MM.1S (cell line): ENCODE data around the gene ALPG.
"Not testable (repeated sequence)": the region's sequence is repeated elsewhere in the genome, so short reads cannot be mapped to it uniquely, and the experiment has no call there.

Source experiments
- DNase-seq: peaks from one replicate; pipeline ENCODE4 v3.0.0-alpha.2; 2015
- H2AFZ ChIP-seq: fragments of 300-600 bp; sonication (generic); 2 replicates; pipeline ENCODE4 v1.6.0; 2016; ENCODE audit warnings: antibody characterized with exemption, low read length
- H3F3A ChIP-seq: fragments of 300-600 bp; sonication (generic); 2 replicates; pipeline ENCODE4 v1.6.1; 2016; ENCODE audit warnings: mild to moderate bottlenecking, antibody characterized with exemption, low read length, moderate library complexity, mixed read lengths; ENCODE audit not compliant: insufficient read depth
- H3K27ac ChIP-seq: fragments of 300-600 bp; sonication (generic); 2 replicates; pipeline ENCODE4 v1.5.1; 2016; ENCODE audit warnings: mild to moderate bottlenecking, low read length
- H3K27me3 ChIP-seq: fragments of 300-600 bp; sonication (generic); replicated peaks from 2 replicates; pipeline ENCODE4 v1.6.0; 2016; ENCODE audit warnings: low read length; ENCODE audit not compliant: insufficient read depth
- H3K36me3 ChIP-seq: fragments of 300-600 bp; sonication (generic); replicated peaks from 2 replicates; pipeline ENCODE4 v1.6.1; 2016; ENCODE audit warnings: mild to moderate bottlenecking, low read length, mixed read lengths; ENCODE audit not compliant: insufficient read depth
- H3K4me1 ChIP-seq: fragments of 300-600 bp; sonication (generic); 2 replicates; pipeline ENCODE4 v1.6.1; 2016; ENCODE audit warnings: low read length, mixed read lengths
- H3K4me2 ChIP-seq: fragments of 300-600 bp; sonication (generic); 2 replicates; pipeline ENCODE4 v1.6.0; 2016; ENCODE audit warnings: low read depth, low read length
- H3K4me3 ChIP-seq: fragments of 300-600 bp; sonication (generic); 2 replicates; pipeline ENCODE4 v1.5.1; 2016; ENCODE audit warnings: low read length, mixed read lengths
- H3K79me2 ChIP-seq: fragments of 300-600 bp; sonication (generic); 2 replicates; pipeline ENCODE4 v1.6.1; 2016; ENCODE audit warnings: mixed run types, low read length, mixed read lengths
- H3K9ac ChIP-seq: fragments of 300-600 bp; sonication (generic); 2 replicates; pipeline ENCODE4 v1.6.1; 2016; ENCODE audit warnings: low read length, mixed read lengths
- H3K9me2 ChIP-seq: fragments of 300-600 bp; sonication (generic); replicated peaks from 2 replicates; pipeline ENCODE4 v1.6.1; 2016; ENCODE audit warnings: mild to moderate bottlenecking, low read length, mixed read lengths; ENCODE audit not compliant: insufficient read depth
- H3K9me3 ChIP-seq: fragments of 300-600 bp; sonication (generic); replicated peaks from 2 replicates; pipeline ENCODE4 v1.6.1; 2016; ENCODE audit warnings: mild to moderate bottlenecking, low read length, mixed read lengths; ENCODE audit not compliant: insufficient read depth
- H4K20me1 ChIP-seq: fragments of 300-600 bp; sonication (generic); 2 replicates; pipeline ENCODE4 v1.6.1; 2016; ENCODE audit warnings: mild to moderate bottlenecking, low read length, moderate library complexity, mixed read lengths; ENCODE audit not compliant: insufficient read depth
- CTCF ChIP-seq: fragments of 300-600 bp; sonication (generic); IDR thresholded peaks from 2 replicates; pipeline ENCODE4 v1.5.1; 2016; ENCODE audit warnings: antibody characterized with exemption, low read length, mixed read lengths
- EZH2 ChIP-seq: fragments of 300-600 bp; sonication (generic); optimal IDR thresholded peaks from 2 replicates; pipeline ENCODE3; 2017; ENCODE audit warnings: low read depth, mild to moderate bottlenecking, antibody characterized with exemption, low read length, mixed read lengths
- EZH2phosphoT487 ChIP-seq: fragments of 300-600 bp; sonication (generic); IDR thresholded peaks from 2 replicates; pipeline ENCODE4 v1.6.1; 2018; ENCODE audit warnings: antibody characterized with exemption, low read length

The ALPG gene

DNA sequence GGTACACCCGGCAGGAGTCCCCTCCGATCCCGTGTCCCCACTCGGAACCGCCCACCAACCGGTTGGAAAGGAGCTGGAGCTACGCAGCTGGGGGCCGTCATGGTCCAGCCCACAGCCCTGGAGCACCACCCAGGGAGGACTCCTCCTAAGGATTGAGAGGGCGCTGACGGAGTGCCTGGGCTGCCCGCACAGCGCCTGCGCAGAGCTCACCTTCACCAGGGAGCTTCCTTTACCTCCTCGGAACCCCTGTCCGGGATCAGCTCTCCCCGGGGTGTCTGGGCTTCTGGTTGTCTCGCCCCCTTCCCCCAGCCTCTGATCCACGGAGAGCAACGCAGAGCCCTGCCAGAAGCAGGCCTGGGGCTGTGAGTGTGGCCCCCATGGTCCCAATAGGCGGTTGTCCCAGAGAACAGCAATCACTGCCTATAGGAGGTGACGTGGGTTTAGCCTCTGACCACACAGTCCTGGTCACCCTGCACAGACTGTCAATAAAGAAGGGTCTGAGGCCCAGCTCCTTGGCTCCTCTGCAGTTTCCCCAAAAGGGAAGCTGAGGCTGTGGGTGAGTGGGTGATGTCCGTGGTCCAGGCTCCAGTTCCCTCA, 14.6 kb downstream of the ALPG start:
- H3K27me3 ChIP-seq: peaks cover 4% of the 10 kb centered on the region; the same call in 1 of the 2 replicates
- H4K20me1 ChIP-seq: no peaks in the 10 kb centered on the region
- no peaks in the 10 kb centered on the region for H3K79me2 ChIP-seq
- no peak overlapping the region for H2AFZ ChIP-seq
- H3K27ac ChIP-seq: no peak overlapping the region
- no peak overlapping the region for H3K4me3 ChIP-seq
- H3K4me2 ChIP-seq: no peak overlapping the region
- no peaks in the 10 kb centered on the region for H3K36me3 ChIP-seq
- no peak for TF ChIP-seq EZH2phosphoT487
- TF ChIP-seq CTCF: no peak
- no peak for TF ChIP-seq EZH2
- H3F3A ChIP-seq: no peaks in the 10 kb centered on the region
- no peaks in the 10 kb centered on the region for H3K4me1 ChIP-seq
- no peak for DNase-seq
- H3K9me2 ChIP-seq: no peaks in the 10 kb centered on the region
- H3K9me3 ChIP-seq: no peaks in the 10 kb centered on the region
- no peak overlapping the region for H3K9ac ChIP-seq

DNA sequence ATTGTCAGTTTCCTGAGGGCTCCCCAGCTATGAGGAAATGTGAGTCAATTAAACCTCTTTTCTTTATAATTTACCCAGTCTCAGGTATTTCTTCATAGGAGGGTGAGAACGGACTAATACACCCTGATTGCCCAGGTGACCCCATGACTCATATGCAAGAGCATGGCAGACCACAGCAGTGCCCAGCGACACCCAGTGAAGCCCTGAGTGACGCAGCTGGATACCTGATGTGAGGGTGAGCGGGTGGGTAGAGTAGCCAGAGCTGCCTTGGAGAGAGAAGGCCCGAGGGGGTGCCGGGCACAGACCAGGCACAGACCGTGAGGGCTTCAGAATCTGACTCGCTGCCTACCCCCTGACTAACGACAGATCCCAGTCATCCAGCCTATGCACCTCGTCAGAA, 15.4 kb downstream of the ALPG start:
- H3K27me3 ChIP-seq: peaks cover 4% of the 10 kb centered on the region; the same call in 1 of the 2 replicates

GRCh38 chr2:232422996-232423395, 16.4 kb downstream of the ALPG start:
- H3K27me3 ChIP-seq, H2AFZ ChIP-seq: not testable (repeated sequence)

More for the DNA sequence above, 15.4 kb downstream of the ALPG start:
- Histone ChIP-seq H3K27ac (no peak overlapping the region), H3K4me3 (no peak overlapping the region), H3F3A (no peaks in the 10 kb centered on the region), H3K4me1 (no peaks in the 10 kb centered on the region), H3K4me2 (no peak overlapping the region), H3K79me2 (no peaks in the 10 kb centered on the region), H3K9me3 (no peaks in the 10 kb centered on the region), H3K36me3 (no peaks in the 10 kb centered on the region), H3K9me2 (no peaks in the 10 kb centered on the region), H2AFZ (no peak overlapping the region), H4K20me1 (no peaks in the 10 kb centered on the region), H3K9ac (no peak overlapping the region)
- TF ChIP-seq EZH2 (no peak), EZH2phosphoT487 (no peak), CTCF (no peak)
- no peak for DNase-seq

DNA sequence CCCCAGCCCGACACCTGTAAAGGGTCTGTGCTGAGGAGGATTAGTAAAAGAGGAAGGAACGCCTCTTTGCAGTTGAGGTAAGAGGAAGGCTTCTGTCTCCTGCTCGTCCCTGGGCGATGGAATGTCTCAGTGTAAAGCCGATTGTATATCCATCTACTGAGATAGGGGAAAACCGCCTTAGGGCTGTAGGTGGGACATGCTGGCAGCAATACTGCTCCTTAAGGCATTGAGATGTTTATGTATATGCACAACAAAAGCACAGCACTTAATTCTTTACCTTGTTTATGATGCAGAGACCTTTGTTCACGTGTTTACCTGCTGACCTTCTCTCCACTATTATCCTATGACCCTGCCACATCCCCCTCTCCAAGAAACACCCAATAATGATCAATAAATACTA, 16.8 kb downstream of the ALPG start:
- H3K9me3 ChIP-seq, DNase-seq, H3F3A ChIP-seq, H3K4me2 ChIP-seq, H3K36me3 ChIP-seq, H3K9me2 ChIP-seq, H3K79me2 ChIP-seq, H3K4me3 ChIP-seq, H2AFZ ChIP-seq, H3K9ac ChIP-seq, H4K20me1 ChIP-seq, H3K27me3 ChIP-seq, H3K4me1 ChIP-seq, H3K27ac ChIP-seq: not testable (repeated sequence)

More at GRCh38 chr2:232422996-232423395, 16.4 kb downstream of the ALPG start:
- not testable (repeated sequence) for H3K9me3 ChIP-seq, H3K27ac ChIP-seq, DNase-seq, H3K9ac ChIP-seq, H3K36me3 ChIP-seq, H4K20me1 ChIP-seq, H3F3A ChIP-seq, H3K4me2 ChIP-seq, H3K4me3 ChIP-seq, H3K9me2 ChIP-seq, H3K79me2 ChIP-seq, H3K4me1 ChIP-seq
